Activated effector memory CD4-positive, alpha-beta T cell treated with anti-CD3 and anti-CD28 coated beads, Interleukin-2, amount 50 U/mL, for 16 hours (primary cell): ENCODE measurements around the gene MMP24.
"Not testable (repeated sequence)": the region's sequence is repeated elsewhere in the genome, so short reads cannot be mapped to it uniquely, and the experiment has no call there.

Experiments used
- DNase-seq: peaks from one replicate; pipeline ENCODE4 v3.0.0-alpha.2; 2020

The MMP24 gene

GRCh38 chr20:35226126-35226883, at the start of gene MMP24:
TSS of gene MMP24 (plus strand) at chr20:35226690. CDS start at chr20:35226739, 49 bp downstream.
- no peak for DNase-seq

DNA sequence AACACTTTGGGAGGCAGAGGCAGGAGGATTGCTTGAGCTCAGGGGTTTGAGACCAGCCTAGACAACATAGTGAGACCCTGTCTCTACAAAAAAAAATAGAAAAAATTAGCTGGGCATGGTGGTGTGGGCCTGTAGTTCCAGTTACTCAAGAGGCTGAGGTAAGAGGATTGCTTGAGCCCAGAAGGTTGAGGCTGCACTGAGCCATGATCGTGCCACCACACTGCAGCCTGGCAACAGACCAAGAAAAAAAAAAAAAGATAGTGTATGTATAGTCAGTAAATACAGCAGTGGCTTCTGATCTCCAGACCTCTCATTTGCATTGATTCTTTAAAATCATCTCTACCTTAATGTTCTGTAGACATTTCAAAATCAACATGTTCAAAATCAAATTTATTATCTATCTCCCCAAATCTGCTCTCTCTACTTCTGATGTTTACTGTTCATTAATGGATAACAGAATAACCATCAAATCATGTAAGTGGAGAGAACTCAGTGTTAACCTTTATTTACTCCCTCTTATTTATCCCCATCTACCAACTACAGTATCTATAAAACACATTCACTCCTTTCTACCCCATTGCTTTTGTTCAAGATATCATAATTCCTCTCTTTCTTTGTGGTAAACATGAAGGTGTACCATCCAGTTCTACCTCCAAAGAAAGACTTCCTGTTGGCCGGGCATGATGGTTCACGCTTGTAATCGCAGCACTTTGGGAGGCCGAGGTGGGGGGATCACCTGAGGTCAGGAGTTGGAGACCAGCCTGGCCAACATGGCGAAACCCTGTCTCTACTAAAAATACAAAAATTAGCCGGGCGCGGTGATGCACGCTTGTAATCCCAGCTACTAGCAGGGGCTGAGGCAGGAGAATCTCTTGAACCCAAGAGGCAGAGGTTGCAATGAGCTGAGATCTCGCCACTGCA, 46.9 kb upstream of the MMP24 start:
- DNase-seq, result no peak

DNA sequence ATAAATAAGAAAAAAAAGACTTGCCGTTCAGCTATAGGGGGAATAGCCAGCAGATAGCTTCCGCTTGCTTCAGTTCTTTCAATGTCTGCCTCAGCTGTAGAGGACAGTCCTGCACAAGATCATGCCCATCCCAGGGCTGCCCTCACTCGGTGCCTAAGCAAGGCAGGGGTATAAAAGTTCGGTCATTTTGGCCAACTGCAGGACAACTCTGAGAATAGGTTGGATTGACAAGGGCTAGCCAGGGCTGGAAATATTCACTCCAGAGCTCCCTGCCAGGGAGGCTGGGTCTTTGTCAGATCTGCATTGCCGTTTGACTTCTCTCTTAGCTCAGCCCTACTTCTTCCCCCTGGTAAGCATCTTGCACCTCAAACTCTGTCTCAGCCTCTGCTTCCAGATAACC, 46.2 kb upstream of the MMP24 start:
- DNase-seq, result no peak

DNA sequence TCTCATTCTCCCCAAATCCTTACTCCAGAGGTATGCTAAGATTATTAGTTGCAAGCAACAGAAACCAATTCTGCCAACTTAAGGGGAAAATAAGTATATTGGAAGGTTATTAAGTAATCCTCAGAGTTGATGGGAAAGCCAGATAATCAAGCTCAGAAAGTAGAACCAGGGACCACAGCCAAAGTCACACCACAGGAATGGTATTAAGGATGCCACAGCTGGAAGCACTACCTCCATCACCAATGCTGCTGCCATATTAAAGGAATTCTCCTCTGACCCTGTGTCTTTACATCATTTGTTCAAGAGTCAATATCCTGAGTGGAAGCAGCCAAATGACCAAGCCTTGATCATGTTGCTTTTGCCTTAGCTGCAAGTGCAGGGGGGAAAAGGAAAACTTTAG, 44.8 kb upstream of the MMP24 start:
- DNase-seq, result no peak

DNA sequence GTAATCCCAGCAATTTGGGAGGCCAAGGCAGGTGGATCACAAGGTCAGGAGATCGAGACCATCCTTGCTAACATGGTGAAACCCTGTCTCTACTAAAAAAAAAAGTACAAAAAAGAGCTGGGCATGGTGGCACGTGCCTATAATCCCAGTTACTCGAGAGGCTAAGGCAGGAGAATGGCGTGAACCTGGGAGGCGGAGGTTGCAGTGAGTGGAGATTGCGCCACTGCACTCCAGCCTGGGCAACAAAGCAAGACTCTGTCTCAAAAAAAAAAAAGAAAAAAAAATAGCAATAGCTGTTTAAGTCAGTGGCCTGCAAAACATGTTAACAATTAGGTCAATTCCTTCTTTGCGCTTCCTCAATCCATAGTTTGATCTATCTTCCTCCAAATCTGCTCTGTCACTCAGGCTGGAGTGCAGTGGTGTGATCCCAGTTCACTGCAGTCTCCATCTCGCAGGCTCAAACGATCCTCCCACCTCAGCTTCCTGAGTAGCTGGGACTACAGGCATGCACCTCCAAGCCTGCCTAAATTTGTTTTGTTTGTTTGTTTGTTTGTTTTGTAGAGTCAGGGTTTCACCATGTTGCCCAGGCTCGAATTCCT, 39.7 kb upstream of the MMP24 start:
- not testable (repeated sequence) for DNase-seq

- no peak for DNase-seq
These were observed 38.8 kb upstream of the MMP24 start for GRCh38 chr20:35187584-35188190.

DNA sequence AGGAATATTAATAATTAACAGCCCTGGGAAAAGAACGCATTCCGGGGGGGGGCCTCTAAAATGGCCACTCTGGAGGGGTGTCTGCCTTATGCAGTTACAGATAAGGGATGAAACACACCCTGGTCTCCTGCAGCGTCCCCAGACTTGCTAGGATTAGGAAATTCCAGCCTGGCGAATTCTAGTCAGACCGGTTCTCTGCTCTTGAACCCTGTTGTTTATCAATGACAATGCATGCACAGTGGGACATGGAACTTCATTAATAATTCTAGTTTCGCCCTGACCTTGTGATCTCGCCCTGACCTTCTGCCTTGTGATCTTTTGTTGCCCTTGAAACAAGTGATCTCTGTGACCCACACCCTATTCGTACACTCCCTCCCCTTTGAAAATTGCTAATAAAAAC, 37.3 kb upstream of the MMP24 start:
- not testable (repeated sequence) for DNase-seq

DNA sequence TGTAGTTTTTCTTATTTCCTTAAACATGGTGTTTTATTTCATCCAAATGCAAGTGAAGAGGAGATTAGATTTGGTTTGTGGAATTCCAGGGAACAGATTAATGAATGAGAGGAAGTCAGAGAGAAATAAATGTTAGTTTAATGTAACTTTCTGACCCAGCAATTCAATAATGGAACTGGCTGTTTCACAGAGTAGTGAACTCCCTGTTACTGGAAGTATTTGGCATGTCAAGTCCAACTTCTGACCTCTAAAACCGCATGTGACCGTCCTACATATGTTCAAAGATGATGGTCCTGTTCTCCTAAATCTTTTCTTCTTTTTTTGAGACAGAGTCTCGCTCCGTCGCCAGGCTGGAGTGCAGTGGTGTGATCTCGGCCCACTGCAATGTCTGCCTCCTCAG, 35.9 kb upstream of the MMP24 start:
- no peak for DNase-seq

- DNase-seq, result no peak
These were observed 34.9 kb upstream of the MMP24 start for GRCh38 chr20:35191419-35192117.

GRCh38 chr20:35192118-35192872, 34.2 kb upstream of the MMP24 start:
- no peak for DNase-seq

DNA sequence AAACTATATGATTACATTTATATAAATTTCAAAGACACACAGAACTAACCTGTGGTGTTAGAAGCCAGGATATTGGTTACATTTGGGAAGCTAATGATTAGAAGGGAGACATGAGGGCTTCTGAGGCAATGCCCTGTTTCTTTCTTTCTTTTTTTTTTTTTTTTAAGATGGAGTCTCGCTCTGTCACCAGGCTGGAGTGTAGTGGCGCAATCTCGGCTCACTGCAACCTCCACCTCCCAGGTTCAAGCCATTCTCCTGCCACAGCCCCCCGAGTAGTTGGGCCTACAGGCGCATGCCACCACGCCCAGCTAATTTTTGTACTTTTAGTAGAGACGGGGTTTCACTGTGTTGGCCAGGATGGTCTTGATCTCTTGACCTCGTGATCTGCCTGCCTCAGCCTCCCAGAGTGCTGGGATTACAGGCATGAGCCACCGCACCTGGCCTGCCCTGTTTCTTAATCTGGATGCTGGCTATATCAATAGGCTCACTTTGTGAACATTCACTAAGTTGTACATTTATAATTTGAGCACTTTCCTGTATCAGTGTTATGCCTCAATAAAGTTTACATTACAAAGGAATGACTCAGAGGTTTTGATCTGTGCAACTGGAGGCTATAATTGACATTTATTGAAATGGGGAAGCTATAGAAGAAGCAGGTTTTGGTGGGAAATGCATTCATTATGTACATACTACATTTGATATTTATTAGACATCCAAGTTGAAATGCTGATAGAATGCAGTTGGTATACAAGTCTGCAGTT, 33.3 kb upstream of the MMP24 start:
- not testable (repeated sequence) for DNase-seq

- DNase-seq, result no peak
These were observed 30.2 kb upstream of the MMP24 start for GRCh38 chr20:35196313-35196712.

DNA sequence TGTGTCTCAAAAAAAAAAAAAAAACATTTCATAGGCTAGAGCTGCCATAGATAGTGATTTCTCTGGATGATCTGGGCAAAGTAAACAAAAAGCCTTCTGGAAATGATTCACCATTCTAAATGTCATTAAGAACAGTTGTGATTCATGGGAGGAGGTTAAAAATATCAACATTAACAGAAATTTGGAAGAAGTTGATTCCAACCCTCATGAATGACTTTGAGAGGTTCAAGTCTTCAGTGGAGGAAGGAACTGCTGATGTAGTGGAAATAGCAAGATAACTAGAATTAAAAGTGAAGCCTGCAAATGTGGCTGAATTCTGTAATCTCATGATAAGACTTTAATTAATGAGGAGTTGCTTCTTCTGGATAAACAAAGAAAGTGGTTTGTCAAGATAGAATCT, 26.8 kb upstream of the MMP24 start:
- no peak for DNase-seq

- no peak for DNase-seq
These were observed 26.2 kb upstream of the MMP24 start for GRCh38 chr20:35200267-35200666.

GRCh38 chr20:35201467-35201866, 25.0 kb upstream of the MMP24 start:
- not testable (repeated sequence) for DNase-seq

GRCh38 chr20:35206802-35207201, 19.7 kb upstream of the MMP24 start:
- no peak for DNase-seq

DNA sequence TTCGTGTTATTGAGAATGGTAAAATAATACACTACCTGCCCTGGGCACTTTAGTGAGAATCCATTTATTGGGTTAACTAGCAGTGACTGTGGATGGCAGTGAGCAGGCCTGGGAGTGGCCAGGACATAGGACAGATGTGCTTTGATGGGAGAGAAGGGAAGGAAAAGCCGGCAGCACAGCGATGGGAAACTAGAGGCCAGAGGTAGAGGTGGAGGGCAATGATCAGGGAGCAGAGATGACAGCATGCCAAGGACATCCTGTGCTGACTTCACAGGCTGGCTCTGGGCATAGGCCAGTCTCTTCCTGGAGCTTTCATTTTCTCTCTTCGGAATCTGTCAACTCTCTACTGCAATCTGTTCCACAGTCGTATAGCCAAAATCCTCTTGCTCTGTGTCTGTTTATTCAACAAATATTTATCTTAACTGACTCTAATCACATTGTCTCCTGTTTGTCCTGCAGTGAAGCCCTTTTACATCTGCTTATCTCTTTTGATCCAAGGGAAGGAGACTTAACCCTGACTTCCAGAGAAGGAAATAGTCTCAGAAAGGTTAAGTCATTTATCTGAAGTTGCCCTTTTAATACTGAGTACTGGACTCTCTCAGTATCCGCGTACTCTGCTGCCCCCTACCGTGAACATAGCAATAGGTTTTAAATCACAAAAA, 18.4 kb upstream of the MMP24 start:
- peak; percentile 88 for DNase-seq

DNA sequence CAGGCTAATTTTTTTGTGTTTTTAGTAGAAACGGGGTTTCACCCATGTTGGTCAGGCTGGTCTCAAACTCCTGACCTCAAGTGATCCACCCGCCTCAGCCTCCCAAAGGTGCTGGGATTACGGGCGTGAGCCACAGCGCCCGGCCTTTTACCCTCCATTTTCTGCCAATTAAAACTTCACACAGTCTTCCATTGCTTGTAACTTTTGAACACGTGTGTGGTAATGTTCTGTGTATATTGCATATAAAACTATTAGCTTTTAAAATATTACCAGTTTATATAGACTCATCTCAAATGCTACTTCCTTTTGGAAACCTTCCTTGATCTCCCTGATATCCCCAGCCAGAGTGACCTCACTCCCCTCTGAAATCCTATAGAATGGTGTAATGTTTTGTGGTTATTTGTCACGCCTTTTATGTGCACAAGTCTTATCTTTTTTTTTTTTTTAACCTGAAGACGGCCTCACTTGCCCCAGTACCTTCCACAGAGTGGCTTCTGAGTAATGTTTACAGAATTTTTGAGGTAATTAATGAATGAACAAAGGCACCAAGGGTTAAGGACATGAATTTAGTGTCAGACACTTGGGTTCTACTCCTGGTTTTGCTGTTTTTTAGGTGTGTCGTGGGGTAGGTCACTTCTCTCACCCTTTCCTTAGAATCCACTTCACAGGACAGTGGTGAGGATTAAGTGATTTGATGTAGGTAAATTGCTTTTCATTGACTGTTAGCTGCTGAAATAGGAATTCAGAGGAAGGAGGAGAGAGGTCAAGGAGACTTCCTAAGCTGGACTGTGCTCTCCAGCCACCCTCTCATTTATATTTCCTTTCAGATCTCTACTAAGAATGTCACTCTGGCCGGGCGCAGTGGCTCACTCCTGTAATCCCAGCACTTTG, 11.2 kb upstream of the MMP24 start:
- DNase-seq, result no peak

- no peak for DNase-seq
These were observed 9.9 kb upstream of the MMP24 start for GRCh38 chr20:35216541-35216940.
